ENCODE measurements around the gene TENM3.
"Not testable (repeated sequence)": the region's sequence is repeated elsewhere in the genome, so short reads cannot be mapped to it uniquely, and the experiment has no call there.

TENM3 gene

DNA sequence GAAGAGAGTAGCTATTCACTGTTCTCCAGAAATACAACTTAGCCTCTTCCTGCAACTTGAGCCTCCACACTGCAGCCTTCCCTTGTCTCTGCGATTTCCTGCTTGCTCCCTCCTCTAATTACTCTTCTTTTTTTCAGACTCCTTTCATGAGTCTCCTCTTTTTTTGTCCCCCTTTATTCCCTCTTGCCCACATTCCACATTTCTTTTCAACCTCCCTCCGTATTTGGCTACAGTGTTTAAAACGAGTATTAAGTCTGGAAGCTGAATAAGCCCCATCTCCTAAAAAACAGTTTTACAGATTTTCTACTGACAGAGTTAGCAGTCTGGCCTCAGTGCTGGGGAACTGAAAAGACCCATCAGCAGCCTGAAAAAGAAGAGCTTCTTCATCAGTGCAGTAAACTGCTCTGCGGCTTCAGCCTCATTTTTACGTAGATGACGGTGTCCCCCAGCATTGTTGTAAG is 141.5 kb downstream of the TENM3 start:
- H3K36me3 Mint-ChIP-seq: no peaks in the 10 kb centered on the region
- no peaks in the 10 kb centered on the region for H3K27me3 Mint-ChIP-seq
- no peaks in the 10 kb centered on the region for H3K4me1 Mint-ChIP-seq
- CTCF ChIA-PET: no interaction called here
- H3K4me3 Mint-ChIP-seq: no peak overlapping the region
- H3K27ac Mint-ChIP-seq: no peak overlapping the region
- DNase-seq: no peak
- no peaks in the 10 kb centered on the region for H3K9me3 Mint-ChIP-seq

GRCh38 chr4:182385897-182386296 is 142.7 kb downstream of the TENM3 start:
- H3K36me3 Mint-ChIP-seq: no peaks in the 10 kb centered on the region
- no peaks in the 10 kb centered on the region for H3K27me3 Mint-ChIP-seq
- H3K4me3 Mint-ChIP-seq: no peak overlapping the region

DNA sequence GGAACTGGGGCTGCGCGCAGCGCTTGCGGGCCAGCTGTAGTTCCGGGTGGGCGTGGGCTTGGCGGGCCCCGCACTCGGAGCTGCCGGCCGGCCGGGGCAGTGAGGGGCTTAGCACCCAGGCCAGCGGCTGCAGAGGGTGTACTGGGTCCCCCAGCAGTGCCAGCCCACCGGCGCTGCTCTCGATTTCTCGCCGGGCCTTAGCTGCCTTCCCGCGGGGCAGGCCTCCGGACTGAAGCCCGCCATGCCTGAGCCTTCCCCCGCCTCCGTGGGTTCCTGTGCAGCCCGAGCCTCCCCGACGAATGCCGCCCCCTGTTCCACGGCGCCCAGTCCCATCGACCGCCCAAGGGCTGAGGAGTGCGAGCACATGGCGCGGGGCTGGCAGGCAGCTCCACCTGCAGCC is 143.4 kb downstream of the TENM3 start:
- H3K9me3 Mint-ChIP-seq, H3K4me1 Mint-ChIP-seq, H3K27ac Mint-ChIP-seq: not testable (repeated sequence)

More at GRCh38 chr4:182385897-182386296, 142.7 kb downstream of the TENM3 start:
- no peak overlapping the region for H3K27ac Mint-ChIP-seq
- no peaks in the 10 kb centered on the region for H3K4me1 Mint-ChIP-seq
- CTCF ChIA-PET: no interaction called here
- no peak for DNase-seq
- no peaks in the 10 kb centered on the region for H3K9me3 Mint-ChIP-seq

GRCh38 chr4:182391111-182391684 is 148.0 kb downstream of the TENM3 start:
- CTCF ChIA-PET: no interaction called here
- Mint-ChIP-seq H3K4me1 (no peaks in the 10 kb centered on the region), H3K4me3 (no peak overlapping the region), H3K27ac (no peak overlapping the region), H3K27me3 (no peaks in the 10 kb centered on the region), H3K36me3 (no peaks in the 10 kb centered on the region), H3K9me3 (no peaks in the 10 kb centered on the region)
- no peak for DNase-seq

More for the DNA sequence above, 143.4 kb downstream of the TENM3 start:
- CTCF ChIA-PET, H3K4me3 Mint-ChIP-seq, H3K27me3 Mint-ChIP-seq, DNase-seq, H3K36me3 Mint-ChIP-seq: not testable (repeated sequence)

GRCh38 chr4:182394181-182394580 is 151.0 kb downstream of the TENM3 start:
- CTCF ChIA-PET: no interaction called here

DNA sequence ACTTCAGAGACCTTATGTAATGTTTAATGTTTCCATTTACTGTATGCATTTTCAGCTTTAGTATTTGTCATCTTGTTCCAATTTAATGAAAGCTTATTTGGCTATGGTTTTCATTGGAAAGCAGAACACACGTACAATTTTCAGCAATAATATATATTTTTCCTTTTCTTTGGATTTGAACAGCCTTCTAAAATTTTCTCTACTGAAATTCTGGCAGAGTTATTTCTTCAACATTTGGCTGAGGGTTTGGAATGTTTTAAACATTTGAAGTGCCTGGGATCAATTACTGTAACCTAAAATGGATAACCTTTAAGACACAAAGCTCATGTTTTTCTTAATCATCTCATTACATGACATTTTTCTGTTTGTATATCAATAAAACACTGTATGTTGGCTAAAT is 156.9 kb downstream of the TENM3 start:
- no peak overlapping the region for H3K27ac Mint-ChIP-seq
- H3K4me3 Mint-ChIP-seq: no peak overlapping the region
- DNase-seq: no peak
- no peaks in the 10 kb centered on the region for H3K9me3 Mint-ChIP-seq
- CTCF ChIA-PET: no interaction called here
- H3K27me3 Mint-ChIP-seq: no peaks in the 10 kb centered on the region
- H3K36me3 Mint-ChIP-seq: no peaks in the 10 kb centered on the region
- no peaks in the 10 kb centered on the region for H3K4me1 Mint-ChIP-seq

More at GRCh38 chr4:182394181-182394580, 151.0 kb downstream of the TENM3 start:
- Mint-ChIP-seq H3K4me1 (no peaks in the 10 kb centered on the region), H3K4me3 (no peak overlapping the region), H3K27me3 (no peaks in the 10 kb centered on the region), H3K9me3 (no peaks in the 10 kb centered on the region), H3K36me3 (no peaks in the 10 kb centered on the region), H3K27ac (no peak overlapping the region)
- DNase-seq: no peak

DNA sequence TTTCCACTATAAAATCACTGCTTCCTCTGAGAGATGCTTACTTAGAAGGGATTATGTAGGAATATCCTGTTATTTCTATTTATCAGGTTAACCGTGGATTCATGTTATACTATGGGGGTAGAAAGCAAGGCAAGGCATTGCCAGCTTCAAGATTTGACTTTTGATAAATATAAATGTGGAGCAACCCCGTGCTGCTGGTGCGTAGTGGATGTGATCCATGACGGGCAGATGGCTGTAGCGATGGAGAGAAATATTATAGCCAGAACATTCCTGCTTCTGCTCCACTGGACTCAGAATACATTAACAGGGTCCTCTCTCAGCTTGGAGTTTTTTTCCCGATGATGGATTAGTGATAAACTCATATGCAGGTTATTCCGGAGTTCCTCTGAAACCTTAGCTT is 157.6 kb downstream of the TENM3 start:
- no peak overlapping the region for H3K4me3 Mint-ChIP-seq
- no peaks in the 10 kb centered on the region for H3K27me3 Mint-ChIP-seq
- H3K36me3 Mint-ChIP-seq: no peaks in the 10 kb centered on the region
- CTCF ChIA-PET: no interaction called here
- H3K27ac Mint-ChIP-seq: no peak overlapping the region
- no peaks in the 10 kb centered on the region for H3K4me1 Mint-ChIP-seq
- no peak for DNase-seq
- H3K9me3 Mint-ChIP-seq: no peaks in the 10 kb centered on the region

- H3K9me3 Mint-ChIP-seq: no peaks in the 10 kb centered on the region
- no peak overlapping the region for H3K27ac Mint-ChIP-seq
- H3K36me3 Mint-ChIP-seq: no peaks in the 10 kb centered on the region
- CTCF ChIA-PET: no interaction called here
- H3K27me3 Mint-ChIP-seq: no peaks in the 10 kb centered on the region
- H3K4me3 Mint-ChIP-seq: no peak overlapping the region
- DNase-seq: no peak
- no peaks in the 10 kb centered on the region for H3K4me1 Mint-ChIP-seq
Measured at GRCh38 chr4:182404376-182404775, 161.2 kb downstream of the TENM3 start.

GRCh38 chr4:182405087-182405486 is 161.9 kb downstream of the TENM3 start:
- no peaks in the 10 kb centered on the region for H3K9me3 Mint-ChIP-seq
- H3K27ac Mint-ChIP-seq: no peak overlapping the region
- no peaks in the 10 kb centered on the region for H3K36me3 Mint-ChIP-seq
- no peak for DNase-seq
- no peak overlapping the region for H3K4me3 Mint-ChIP-seq
- no peaks in the 10 kb centered on the region for H3K27me3 Mint-ChIP-seq
- CTCF ChIA-PET: no interaction called here
- H3K4me1 Mint-ChIP-seq: no peaks in the 10 kb centered on the region

DNA sequence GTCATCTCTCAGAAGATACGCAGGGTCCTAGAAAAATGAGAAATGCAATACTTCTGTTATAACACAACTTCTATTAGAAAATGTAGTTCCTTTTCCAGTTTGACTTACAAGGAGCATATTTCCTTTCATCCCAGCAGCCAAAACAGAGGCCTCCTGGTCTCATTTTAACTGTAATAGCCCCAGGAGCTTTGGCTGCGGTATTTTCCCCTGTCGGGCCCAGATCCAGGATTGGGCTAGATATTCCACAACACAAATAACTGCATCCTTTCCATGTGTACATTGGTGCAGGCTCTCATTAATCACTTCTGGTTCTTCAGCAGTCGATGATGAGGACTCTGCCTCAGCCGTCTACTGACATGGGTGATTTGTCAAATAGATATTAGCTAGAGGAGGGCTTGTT is 166.1 kb downstream of the TENM3 start:
- CTCF ChIA-PET: no interaction called here
- Mint-ChIP-seq H3K36me3 (no peaks in the 10 kb centered on the region), H3K9me3 (peaks cover 4% of the 10 kb centered on the region), H3K4me1 (no peaks in the 10 kb centered on the region), H3K27me3 (no peaks in the 10 kb centered on the region), H3K27ac (no peak overlapping the region), H3K4me3 (no peak overlapping the region)
- no peak for DNase-seq

GRCh38 chr4:182411391-182411790 is 168.2 kb downstream of the TENM3 start:
- Mint-ChIP-seq H3K4me3 (no peak overlapping the region), H3K9me3 (peaks cover 4% of the 10 kb centered on the region), H3K27ac (no peak overlapping the region), H3K36me3 (no peaks in the 10 kb centered on the region), H3K27me3 (no peaks in the 10 kb centered on the region), H3K4me1 (no peaks in the 10 kb centered on the region)
- CTCF ChIA-PET: no interaction called here
- no peak for DNase-seq

DNA sequence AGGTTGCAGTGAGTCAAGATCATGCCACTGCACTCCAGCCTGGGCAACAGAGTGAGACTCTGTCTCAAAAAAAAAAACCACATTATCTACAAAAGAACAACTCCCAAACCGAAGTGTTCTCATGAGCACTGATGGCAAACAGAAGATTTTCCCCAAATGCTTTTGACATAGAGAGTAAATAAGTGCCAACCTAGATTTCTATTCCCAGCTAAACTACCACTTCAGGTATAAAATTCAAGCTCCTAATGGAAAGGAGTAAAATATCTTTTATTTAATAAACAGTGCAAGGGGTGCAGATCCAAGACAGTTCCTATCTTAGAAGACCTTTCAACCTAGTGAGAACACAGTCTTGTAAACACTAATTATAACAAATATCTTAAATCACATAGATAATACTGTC is 170.3 kb downstream of the TENM3 start:
- CTCF ChIA-PET: no interaction called here
- DNase-seq: no peak
- peaks cover 4% of the 10 kb centered on the region for H3K9me3 Mint-ChIP-seq

GRCh38 chr4:182415116-182415515 is 171.9 kb downstream of the TENM3 start:
- H3K27me3 Mint-ChIP-seq: no peaks in the 10 kb centered on the region
- no peak overlapping the region for H3K27ac Mint-ChIP-seq
- H3K36me3 Mint-ChIP-seq: no peaks in the 10 kb centered on the region
- H3K4me1 Mint-ChIP-seq: no peaks in the 10 kb centered on the region
- H3K4me3 Mint-ChIP-seq: no peak overlapping the region
- H3K9me3 Mint-ChIP-seq: peaks cover 4% of the 10 kb centered on the region
- CTCF ChIA-PET: no interaction called here
- no peak for DNase-seq

More for the DNA sequence above, 170.3 kb downstream of the TENM3 start:
- Mint-ChIP-seq H3K27ac (no peak overlapping the region), H3K36me3 (no peaks in the 10 kb centered on the region), H3K4me1 (no peaks in the 10 kb centered on the region), H3K4me3 (no peak overlapping the region), H3K27me3 (no peaks in the 10 kb centered on the region)

- CTCF ChIA-PET: no interaction called here
- Mint-ChIP-seq H3K9me3 (peaks cover 4% of the 10 kb centered on the region), H3K36me3 (no peaks in the 10 kb centered on the region), H3K27ac (no peak overlapping the region), H3K27me3 (no peaks in the 10 kb centered on the region), H3K4me3 (no peak overlapping the region), H3K4me1 (no peaks in the 10 kb centered on the region)
- no peak for DNase-seq
Measured at GRCh38 chr4:182416067-182416466, 172.9 kb downstream of the TENM3 start.

- no peak for DNase-seq
- no peaks in the 10 kb centered on the region for H3K9me3 Mint-ChIP-seq
- H3K27ac Mint-ChIP-seq: no peak overlapping the region
- H3K4me3 Mint-ChIP-seq: no peak overlapping the region
- H3K36me3 Mint-ChIP-seq: no peaks in the 10 kb centered on the region
- CTCF ChIA-PET: no interaction called here
- H3K27me3 Mint-ChIP-seq: no peaks in the 10 kb centered on the region
- H3K4me1 Mint-ChIP-seq: no peaks in the 10 kb centered on the region
Measured at GRCh38 chr4:182418054-182418734, 175.0 kb downstream of the TENM3 start.
